Stimulated activated CD8-positive, alpha-beta memory T cell treated with anti-CD3 and anti-CD28 coated beads, Interleukin-2, amount 100 ng/mL, for 48 hours (primary cell): ENCODE measurements around the gene PHACTR1.

Source experiments
- DNase-seq, 2 donors: peaks; one replicate each; pipeline ENCODE4 v3.0.0-alpha.2; 2020; ENCODE audit warnings: low read depth in 2 of 2

PHACTR1 gene

DNA sequence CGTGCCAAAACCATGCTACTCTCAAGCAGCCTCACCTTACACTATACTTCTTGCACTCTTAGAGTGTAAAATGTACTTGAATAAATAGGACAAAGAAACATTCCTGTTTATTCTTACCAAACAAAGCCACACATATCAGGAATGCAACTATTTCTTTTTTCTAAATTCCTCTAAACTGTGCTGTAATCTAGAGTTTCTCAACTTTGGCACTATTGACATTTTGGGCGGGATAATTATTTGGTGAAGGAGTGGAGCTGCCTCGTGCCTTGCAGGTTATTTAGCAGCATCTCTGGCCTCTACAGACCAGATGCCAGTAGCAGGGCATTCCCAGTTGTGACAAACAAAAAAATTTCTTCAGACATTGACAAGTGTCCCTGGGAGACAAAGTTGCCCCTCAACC is 86.9 kb downstream of the PHACTR1 start:
- DNase-seq, result no peak

DNA sequence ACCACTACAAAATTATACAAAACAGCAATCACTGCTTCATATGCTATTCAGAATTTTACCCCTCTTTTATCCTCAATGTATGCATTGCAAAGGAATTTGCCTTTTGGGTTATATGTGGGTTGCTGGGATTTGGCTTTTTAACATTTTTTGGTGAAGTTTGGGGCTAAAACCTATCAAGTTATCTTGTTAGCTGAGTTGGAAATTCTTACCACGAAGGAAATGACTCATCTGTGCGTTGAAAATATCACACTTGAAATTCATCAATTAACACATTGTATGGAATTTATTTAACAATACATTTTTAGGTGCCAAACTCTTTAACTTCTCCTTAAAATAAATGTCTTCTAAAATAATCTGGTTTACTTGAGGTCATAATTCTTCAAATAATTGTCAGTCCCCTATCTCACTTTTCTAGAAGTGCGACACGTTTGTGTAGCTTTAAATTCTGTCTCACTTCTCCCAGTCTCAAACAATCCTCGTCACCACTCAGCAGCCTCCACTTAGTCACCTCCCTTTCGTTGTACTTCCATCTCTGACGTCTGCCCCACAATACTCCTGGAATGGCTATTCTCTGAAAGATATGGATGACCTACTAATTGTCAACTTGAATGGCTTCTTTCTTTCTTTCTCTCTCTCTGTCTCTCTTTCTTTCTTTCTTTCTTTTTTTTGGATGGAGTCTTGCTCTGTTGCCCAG is 88.5 kb downstream of the PHACTR1 start:
- DNase-seq, result no peak

- DNase-seq, result no peak
Observed at GRCh38 chr6:12806136-12806535, 89.6 kb downstream of the PHACTR1 start.

DNA sequence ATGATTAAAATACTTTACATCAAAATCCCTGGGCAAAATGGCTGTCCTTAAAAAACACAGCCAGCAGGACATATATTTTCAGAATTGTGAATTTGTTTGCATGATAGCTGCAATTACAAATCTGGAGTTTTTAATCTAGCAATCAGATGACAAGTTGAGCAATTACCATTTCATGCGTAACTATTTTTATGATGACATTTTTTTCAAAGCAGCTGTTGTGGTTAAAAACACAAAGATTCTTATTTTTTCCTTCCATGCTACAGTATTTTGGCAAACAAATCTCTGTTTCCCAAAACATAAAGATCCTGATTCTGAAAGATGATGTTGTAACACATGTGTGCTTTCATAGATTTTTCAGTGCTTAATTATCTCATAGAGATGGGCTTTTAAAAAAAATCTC is 90.2 kb downstream of the PHACTR1 start:
- no peak for DNase-seq

DNA sequence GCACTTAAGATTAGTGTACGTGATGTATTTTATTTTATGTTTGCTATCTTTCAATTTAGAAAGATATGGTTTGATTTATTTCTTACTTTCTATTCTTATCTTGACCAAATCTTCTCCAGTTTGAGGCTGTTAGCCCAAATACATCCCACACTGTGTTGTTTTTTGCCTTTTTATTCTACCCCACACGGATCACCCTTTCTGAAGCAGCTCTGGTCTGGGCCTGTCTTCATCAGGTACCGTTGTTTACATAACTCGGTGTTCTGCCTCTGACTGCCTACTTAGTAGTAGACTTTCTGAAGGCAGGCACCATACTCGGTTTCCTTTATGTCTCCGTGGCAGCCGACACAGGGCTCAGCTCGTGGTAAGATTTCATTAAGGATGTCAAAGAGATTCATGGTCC is 95.0 kb downstream of the PHACTR1 start:
- no peak for DNase-seq

GRCh38 chr6:12813321-12813720 is 96.8 kb downstream of the PHACTR1 start:
- DNase-seq, result no peak

DNA sequence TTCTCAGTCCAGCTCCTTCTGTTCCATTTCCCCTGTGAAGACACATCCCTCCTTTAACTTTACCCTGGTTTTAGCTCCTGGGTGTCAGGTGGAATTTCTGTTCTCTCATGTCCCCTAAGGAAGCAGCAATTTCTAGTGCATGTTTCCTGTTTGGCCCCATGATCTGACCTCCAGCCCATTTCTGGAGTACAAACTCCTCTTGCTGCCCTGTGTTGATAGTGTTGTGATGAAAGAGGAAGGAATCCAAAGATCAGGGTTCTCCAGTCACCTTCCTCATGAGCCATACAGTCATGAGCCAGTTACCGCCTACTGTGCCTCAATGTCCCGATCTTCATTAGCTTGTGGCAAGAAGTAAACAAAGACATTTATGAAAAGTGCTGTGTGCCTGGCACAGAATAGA is 97.4 kb downstream of the PHACTR1 start:
- DNase-seq, result no peak

DNA sequence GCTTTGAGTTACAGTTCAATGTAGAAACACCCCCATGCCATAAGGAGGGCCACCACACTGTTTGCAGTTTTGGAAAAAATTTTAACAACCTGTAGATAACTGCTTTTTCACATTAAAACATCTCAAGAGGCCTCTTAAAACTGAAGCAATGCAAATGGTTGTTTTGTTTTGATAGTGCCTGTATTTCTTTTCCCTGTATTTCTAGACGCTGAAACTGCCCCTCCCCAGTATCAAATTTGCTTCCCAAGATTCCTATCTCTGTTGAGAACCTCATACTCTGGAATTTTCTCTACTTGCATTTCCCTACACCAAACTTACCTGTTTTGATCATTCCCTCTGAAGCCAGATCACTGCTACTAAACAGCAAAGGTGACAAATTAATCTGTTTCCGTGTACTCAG is 98.5 kb downstream of the PHACTR1 start:
- DNase-seq, result no peak

- no peak for DNase-seq
Observed at GRCh38 chr6:12815884-12816600, 99.5 kb downstream of the PHACTR1 start.

GRCh38 chr6:12818324-12818723 is 101.8 kb downstream of the PHACTR1 start:
- DNase-seq, result no peak

DNA sequence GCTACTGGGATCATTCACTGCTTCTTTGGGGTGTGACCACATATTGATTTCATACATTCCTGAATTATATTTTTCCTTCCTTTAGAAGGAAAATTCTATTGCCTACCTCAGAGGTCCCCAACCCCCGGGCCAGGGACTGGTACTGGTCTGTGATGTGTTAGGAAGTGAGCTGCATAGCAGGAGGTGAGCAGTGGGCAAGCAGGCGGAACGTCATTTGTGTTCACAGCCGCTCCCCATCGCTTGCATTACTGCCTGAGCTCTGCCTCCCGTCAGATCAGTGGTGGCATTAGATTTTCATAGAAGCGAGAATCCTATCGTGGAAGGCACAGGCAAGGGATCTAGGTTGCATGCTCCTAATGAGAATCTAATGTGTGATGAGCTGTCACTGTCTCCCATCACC is 107.3 kb downstream of the PHACTR1 start:
- no peak for DNase-seq

DNA sequence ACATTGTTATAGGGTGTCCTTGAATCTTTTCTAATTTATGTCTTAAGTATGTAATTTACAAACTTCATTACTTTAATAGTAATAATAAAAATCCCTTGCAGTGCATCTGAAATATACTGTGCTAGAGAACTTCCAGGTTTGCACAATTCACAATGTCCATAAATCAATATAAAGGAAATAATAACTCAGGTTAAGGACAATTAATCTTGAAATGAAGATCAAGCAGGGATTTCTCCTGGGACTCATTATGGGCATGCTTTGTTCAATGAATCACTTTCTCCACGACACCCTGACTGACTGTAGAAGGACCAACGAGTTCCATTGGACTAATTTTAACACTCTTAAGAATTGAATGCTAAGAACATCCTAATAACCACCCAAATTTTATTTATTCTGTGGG is 110.0 kb downstream of the PHACTR1 start:
- DNase-seq, result no peak

DNA sequence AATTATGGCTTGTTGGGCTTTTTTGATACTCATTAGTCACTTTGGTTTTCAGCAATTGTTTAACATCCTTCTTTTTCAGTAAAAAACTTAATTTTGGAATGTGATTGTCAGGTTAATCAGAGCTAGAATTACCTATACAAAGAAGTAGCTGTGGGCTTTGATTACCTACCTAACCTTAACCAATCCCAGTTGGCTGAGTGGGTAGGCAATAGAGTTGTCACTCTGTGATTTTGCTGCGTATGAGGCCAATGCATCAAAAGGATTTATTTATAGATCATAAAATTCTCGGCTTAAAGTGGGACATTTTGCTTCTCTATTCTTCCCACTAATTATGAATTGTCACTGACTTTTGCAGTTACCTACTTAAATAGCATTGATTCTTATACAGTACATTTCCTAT is 111.4 kb downstream of the PHACTR1 start:
- no peak for DNase-seq

- no peak for DNase-seq
Observed at GRCh38 chr6:12832226-12832735, 115.7 kb downstream of the PHACTR1 start.

GRCh38 chr6:12836009-12836408 is 119.4 kb downstream of the PHACTR1 start:
- no peak for DNase-seq

DNA sequence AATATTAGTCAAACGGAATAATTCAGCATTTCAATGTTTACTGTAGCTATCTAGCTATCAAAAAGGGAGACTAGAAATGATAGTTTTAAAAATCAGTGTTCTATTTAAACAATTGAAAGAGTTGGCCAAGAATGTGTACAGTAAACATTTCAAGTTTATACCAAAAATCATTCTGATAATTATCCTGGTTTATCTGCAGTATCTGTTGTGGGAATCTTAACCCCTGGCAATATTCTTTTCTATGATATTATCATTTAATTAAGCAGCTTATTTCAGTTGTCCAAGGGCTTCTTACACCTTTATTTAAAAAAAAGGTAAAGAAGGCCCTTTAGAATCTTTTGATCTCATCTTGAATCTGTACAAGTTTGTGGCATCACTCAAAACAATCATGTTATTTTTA is 125.1 kb downstream of the PHACTR1 start:
- DNase-seq, result no peak

DNA sequence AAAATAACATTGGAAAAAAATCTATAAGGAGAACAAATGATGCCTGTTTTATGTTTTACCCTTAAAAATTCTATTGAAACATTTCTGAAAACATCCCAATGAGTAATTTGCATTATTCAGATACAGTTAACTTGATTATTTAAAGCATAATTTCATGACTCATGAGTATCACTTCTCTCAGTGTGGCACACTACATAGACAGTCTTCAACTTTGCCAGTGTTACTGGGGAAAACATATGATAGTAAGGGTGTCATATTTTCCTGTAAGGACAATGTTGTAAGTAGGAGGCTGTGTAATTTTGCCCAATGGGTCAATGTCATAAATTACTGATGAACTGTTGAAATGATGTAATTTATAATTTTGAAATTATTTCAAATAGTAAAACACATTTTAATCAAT is 125.5 kb downstream of the PHACTR1 start:
- DNase-seq, result no peak

GRCh38 chr6:12842658-12843057 is 126.1 kb downstream of the PHACTR1 start:
- no peak for DNase-seq

GRCh38 chr6:12844284-12845223 is 128.0 kb downstream of the PHACTR1 start:
- DNase-seq, result no peak

GRCh38 chr6:12845224-12846004 is 128.8 kb downstream of the PHACTR1 start:
- DNase-seq, result no peak
